GM23338 (cell line): Measurements from ENCODE around the gene ZNF638.
"Not testable (repeated sequence)": the region's sequence is repeated elsewhere in the genome, so short reads cannot be mapped to it uniquely, and the experiment has no call there.

Source experiments
- CTCF ChIP-seq, 2 experiments: fragments of 200-600 bp in 1 of 2; sonication (generic) in 1 of 2; conservative IDR thresholded peaks; 2 replicates each; pipeline versions ENCODE4 v1.5.1 to v1.6.1; 2016 to 2017; ENCODE audit warnings: antibody characterized with exemption in 2 of 2, low read depth in 2 of 2, mild to moderate bottlenecking in 2 of 2, moderate library complexity in 1 of 2
- EZH2 ChIP-seq: fragments of 200-600 bp; sonication (generic); IDR thresholded peaks from one replicate; pipeline ENCODE4 v1.8.0; 2017; ENCODE audit warnings: antibody characterized with exemption, mild to moderate bottlenecking, low read depth; ENCODE audit not compliant: unreplicated experiment
- EZH2phosphoT487 ChIP-seq: fragments of 200-600 bp; sonication (generic); IDR thresholded peaks from one replicate; pipeline ENCODE4 v1.8.1; 2018; ENCODE audit warnings: antibody characterized with exemption; ENCODE audit not compliant: unreplicated experiment
- NANOG ChIP-seq: IDR thresholded peaks from 2 replicates; pipeline ENCODE4 v1.6.1; 2016; ENCODE audit warnings: antibody characterized with exemption, borderline replicate concordance
- POLR2AphosphoS5 ChIP-seq: IDR thresholded peaks from 2 replicates; pipeline ENCODE4 v1.6.1; 2016; ENCODE audit warnings: antibody characterized with exemption, low read depth

- TF ChIP-seq CTCF (conservative IDR thresholded peaks at IDR 0.05; ENCODE audit: low read depth in 2 of 2); EZH2; POLR2AphosphoS5; NANOG; EZH2phosphoT487: not testable (repeated sequence)
Measured at GRCh38 chr2:71317900-71318299, 13.7 kb upstream of the ZNF638 start.
